HG03095 (cell line): Measurements from ENCODE around the gene PTPRK.
"Not testable (repeated sequence)": the region's sequence is repeated elsewhere in the genome, so short reads cannot be mapped to it uniquely, and the experiment has no call there.

ENCODE experiments used
- ATAC-seq: cut with Tn5 transposase; IDR thresholded peaks from one replicate; pipeline ENCODE4 v1.9.1; 2021; ENCODE audit warnings: moderate library complexity; ENCODE audit not compliant: unreplicated experiment

The PTPRK gene

GRCh38 chr6:128491610-128492206, 28.7 kb downstream of the PTPRK start:
- ATAC-seq = peak; percentile 66

- no peak for ATAC-seq
Observed at GRCh38 chr6:128491100-128491581, 29.3 kb downstream of the PTPRK start.

DNA sequence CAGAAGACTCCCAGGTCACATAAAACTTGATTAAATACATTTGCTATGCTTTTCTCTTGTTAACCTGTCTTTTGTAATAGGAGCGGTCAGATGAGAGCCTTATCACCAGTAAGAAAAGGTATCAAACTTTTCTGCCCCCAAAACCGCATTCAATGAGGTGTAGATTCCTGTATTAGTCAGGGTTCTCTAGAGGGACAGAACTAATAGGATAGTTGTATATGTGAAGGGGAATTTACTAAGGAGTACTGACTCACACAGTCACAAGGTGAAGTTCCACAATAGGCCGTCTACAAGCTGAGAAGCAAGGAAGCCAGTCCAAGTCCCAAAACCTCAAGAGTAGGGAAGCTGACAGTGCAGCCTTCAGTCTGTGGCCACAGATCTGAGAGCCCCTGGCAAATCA, 32.7 kb downstream of the PTPRK start:
- no peak for ATAC-seq

DNA sequence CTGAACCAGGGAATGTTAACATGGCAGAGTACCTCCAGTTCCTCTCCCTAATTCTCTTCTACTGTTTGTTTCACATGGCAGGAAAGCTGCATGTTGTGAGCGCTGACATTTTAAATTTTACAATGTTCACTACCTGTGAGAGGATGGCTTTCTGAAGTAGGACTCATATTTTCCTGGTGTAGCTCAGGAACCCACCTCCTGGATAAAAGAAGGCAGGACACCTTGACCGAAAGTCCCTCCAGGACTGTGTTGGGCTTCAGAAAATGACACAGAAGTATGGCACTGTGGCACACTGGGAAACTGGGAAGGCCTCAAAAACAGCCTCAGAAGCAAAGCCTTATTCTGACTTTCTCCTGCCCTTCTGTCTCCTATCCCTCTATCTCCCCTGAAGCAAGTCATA, 33.3 kb downstream of the PTPRK start:
- ATAC-seq = no peak

- not testable (repeated sequence) for ATAC-seq
Observed at GRCh38 chr6:128486580-128486979, 33.8 kb downstream of the PTPRK start.

DNA sequence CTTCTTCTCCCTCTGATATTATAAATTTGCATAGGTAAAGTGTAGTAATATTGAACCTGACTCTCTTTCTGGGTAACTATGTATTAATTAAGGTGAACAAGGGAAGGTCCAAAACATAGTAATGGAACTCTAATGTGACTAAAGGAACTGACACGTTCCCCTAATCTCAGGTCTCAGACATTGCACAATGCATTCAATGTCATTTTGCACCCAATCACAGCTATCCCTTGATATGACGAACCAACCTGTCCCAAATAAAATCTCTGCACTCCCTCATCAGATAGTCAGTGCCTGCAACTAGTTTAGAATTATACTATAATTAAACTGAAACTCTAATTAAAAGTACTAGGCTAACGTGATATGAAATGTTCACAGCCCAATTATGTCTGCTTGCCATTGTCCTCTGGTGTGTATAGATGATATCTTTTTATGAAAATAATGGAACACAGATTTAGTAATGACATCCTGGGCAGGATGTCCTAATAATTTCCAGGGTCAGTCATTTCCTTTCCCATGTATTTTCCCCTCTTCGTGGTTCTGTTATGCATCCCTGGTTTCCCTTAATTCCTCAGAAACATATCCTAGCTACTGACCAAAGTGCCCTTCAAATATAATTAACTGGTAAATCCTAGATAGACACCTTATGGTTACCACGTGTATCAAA, 36.8 kb downstream of the PTPRK start:
- no peak for ATAC-seq

DNA sequence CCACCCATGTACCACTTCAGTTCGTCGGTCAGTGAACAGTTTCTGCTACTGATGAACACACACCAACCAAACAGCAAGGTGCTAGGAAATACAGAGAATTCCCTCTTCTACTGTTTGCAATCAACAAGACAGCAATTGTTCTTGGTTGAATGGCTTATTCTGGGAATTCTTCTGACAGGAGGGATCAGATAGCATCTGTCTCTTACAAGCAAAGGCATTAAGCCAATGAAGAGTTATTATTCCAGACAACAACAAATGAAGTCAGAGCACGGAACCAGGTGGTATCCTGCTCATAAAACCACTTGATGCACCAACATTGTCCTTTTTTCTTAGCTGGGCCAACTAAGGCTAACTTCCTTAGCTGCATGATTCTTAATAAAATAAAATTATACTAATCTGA, 37.8 kb downstream of the PTPRK start:
- ATAC-seq = no peak

GRCh38 chr6:128479991-128480390, 40.4 kb downstream of the PTPRK start:
- ATAC-seq = no peak

DNA sequence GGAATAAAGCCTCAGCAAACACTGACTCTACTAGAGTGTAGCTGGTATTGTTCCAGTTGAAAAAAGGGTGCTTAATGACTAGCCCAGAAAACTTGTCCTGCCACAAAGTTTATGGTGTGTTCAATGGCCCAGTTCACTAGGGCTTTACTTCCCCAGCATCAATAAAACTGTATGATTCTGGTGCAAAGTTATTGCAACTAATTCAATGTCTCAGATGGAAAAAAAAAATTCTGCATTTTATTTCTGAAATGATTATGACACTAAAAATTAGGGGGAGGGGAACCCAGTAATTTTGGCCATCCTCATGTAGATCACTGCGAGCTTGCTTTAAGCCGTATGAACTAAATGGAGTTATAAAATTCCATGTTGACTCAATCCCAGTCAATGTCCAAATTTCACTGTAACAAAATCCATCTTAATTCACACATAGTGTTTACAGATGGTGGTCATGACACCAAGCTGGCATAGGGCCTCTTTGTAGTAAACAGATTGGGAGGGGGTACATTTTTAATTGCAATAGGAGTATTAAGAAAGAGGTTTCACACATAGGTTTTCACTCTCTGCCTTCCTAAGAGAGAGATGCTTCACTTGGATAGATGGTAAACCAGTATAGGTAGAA, 41.2 kb downstream of the PTPRK start:
- ATAC-seq = no peak

GRCh38 chr6:128478230-128479047, 42.0 kb downstream of the PTPRK start:
- ATAC-seq = no peak

- no peak for ATAC-seq
Observed at GRCh38 chr6:128474933-128475332, 45.5 kb downstream of the PTPRK start.

DNA sequence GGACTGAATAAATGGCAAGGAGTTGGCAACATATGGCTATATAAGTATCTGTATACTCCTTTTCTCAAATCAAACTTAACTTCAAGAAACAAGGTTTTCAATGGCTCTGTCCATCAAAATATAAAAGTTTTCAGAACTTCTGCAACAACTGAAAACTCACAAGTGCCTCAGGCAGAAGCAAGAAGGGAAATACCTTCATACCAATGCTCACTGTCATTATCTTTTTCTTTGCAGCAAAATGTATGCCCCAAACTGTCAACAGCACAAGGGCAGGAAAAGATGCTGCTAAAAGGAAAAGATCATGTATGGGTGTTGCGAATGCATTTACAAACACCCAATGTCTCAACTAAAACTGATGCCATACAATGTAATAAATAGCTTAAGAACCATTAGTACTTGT, 45.9 kb downstream of the PTPRK start:
- ATAC-seq = no peak

GRCh38 chr6:128471907-128472306, 48.5 kb downstream of the PTPRK start:
- no peak for ATAC-seq

DNA sequence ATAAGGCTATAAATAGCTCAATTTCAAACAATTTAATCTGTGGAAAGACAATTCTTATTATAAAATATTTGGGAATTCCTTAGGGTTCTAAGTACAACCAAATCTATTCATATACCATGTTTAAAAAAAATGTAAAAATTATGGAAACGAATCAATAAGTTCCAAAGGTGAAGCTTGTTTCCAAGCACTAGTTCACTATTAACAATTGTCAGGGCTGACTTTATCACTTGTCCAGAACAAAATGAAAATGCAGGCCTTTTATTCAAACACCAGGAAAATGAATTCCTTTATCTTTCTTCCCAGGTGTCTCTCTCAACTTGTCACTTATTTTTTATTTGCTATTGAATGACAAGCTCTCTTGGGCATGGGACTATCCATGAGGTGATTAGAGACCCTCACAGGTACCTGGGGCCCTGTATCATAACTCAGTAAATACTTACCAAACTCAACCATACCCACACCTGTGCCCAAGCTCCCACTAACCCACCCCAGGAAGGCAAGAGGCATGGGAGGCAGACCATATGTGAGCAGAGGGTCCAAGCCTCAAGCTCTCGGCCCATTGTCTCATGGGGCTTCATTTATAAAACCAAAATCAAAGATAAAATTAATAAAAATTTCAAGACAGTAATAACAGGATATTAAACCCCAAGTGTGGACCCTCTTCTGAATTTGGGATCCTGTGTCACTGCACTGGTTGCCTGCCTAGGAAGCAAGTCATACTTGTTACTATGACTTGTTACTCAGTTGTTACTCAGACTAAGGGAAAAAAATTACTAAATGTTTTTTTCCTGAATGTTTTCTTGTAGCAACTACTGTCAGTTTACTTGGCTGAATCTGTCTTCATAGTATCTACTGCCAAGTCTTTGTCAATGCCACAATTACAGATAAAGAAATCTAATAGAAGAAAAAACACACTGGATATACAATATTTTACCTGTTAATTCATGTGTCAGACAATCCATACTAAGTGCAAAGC, 54.7 kb downstream of the PTPRK start:
- ATAC-seq = no peak

DNA sequence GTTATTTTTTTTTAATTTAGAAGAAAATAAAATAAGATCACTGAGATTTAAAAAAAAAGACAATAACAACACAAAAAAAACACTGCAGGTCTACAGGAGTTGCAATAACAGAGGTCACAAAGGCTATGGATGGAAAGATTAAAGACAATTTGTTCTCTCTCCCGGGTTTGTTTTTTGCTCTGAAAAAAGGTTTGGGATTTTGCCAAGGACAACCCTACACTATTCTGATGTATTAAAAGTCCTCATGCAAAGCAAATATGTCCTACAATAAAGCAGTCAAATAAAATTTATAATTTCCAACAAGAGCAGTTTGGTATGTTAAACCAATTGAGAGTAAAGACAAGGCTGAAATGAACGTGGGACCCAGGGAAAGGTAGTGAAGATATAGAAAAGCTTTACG, 55.6 kb downstream of the PTPRK start:
- no peak for ATAC-seq

DNA sequence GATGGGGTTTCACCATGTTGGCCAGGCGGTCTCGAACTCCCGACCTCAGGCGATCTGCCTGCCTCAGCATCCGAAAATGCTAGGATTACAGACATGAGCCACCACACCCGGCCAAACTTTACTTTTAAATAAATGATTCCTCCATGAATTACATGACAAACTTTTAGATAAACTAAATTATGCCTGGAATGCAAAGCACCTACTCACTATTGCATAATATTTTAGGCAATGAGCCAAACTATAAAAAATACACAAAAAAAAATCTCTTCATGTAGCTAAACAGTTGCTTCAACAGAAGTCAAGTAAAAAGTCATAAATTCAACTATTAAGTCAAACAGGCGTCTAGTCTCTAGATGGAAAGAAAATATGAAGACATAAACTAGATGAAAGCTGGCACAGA, 56.5 kb downstream of the PTPRK start:
- no peak for ATAC-seq

GRCh38 chr6:128461501-128461900, 58.9 kb downstream of the PTPRK start:
- no peak for ATAC-seq

- no peak for ATAC-seq
Observed at GRCh38 chr6:128456510-128457230, 63.7 kb downstream of the PTPRK start.

- no peak for ATAC-seq
Observed at GRCh38 chr6:128455959-128456358, 64.4 kb downstream of the PTPRK start.

DNA sequence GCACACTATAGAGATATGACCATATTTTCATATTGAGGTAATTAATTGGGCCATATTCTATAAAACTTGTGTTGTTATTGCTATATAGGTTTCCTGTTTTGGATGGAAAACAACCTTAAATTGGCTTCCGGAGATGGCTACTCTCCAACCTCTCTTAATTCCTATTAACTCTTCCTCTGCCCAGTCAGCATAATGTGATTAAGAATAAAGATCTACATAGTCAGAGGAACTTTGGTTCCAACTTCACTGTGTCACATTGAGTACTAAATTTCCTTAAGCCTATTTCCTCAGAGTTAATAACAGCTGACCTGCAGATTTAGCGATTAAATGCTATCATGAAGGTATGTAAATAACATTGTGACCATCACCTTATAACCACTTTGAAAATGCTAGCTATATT, 67.7 kb downstream of the PTPRK start:
- ATAC-seq = no peak
